HG03196 (cell line): ENCODE data around the gene KRTAP10-1.

ENCODE experiments used
- ATAC-seq: cut with Tn5 transposase; IDR thresholded peaks from one replicate; pipeline ENCODE4 v1.9.1; 2021; ENCODE audit not compliant: unreplicated experiment

KRTAP10-1 gene

GRCh38 chr21:44549525-44550211 is 9.7 kb upstream of the KRTAP10-1 start:
- ATAC-seq: no peak

- ATAC-seq: no peak
These were observed 8.9 kb upstream of the KRTAP10-1 start for GRCh38 chr21:44548922-44549321.

- ATAC-seq: no peak
These were observed 8.4 kb upstream of the KRTAP10-1 start for GRCh38 chr21:44548381-44548780.

- no peak for ATAC-seq
These were observed 7.8 kb upstream of the KRTAP10-1 start for GRCh38 chr21:44547656-44548331.

GRCh38 chr21:44544566-44544965 is 4.6 kb upstream of the KRTAP10-1 start:
- ATAC-seq: no peak

- no peak for ATAC-seq
These were observed 2.7 kb upstream of the KRTAP10-1 start for GRCh38 chr21:44542716-44543115.

- no peak for ATAC-seq
These were observed 820 bp upstream of the KRTAP10-1 start for GRCh38 chr21:44540741-44541288.

- no peak for ATAC-seq
These were observed 949 bp downstream of the KRTAP10-1 start for GRCh38 chr21:44539046-44539445.

GRCh38 chr21:44537930-44538911 is 1.8 kb downstream of the KRTAP10-1 start:
- ATAC-seq: no peak

GRCh38 chr21:44535963-44536362 is 4.0 kb downstream of the KRTAP10-1 start:
- no peak for ATAC-seq

- ATAC-seq: no peak
These were observed 5.3 kb downstream of the KRTAP10-1 start for GRCh38 chr21:44534688-44535087.

- no peak for ATAC-seq
These were observed 5.9 kb downstream of the KRTAP10-1 start for GRCh38 chr21:44533891-44534627.

GRCh38 chr21:44533121-44533890 is 6.7 kb downstream of the KRTAP10-1 start:
- no peak for ATAC-seq

- ATAC-seq: no peak
These were observed 7.3 kb downstream of the KRTAP10-1 start for GRCh38 chr21:44532712-44533111.

GRCh38 chr21:44531606-44532564 is 8.1 kb downstream of the KRTAP10-1 start:
- no peak for ATAC-seq

- no peak for ATAC-seq
These were observed 8.9 kb downstream of the KRTAP10-1 start for GRCh38 chr21:44530903-44531605.

GRCh38 chr21:44530221-44530902 is 9.6 kb downstream of the KRTAP10-1 start:
- no peak for ATAC-seq
